Endothelial cell (in vitro differentiated cells): Measurements from ENCODE around the gene MIER3. TPM values are rescaled to one million over a fixed set of nuclear protein-coding genes. Genes with fewer than 3 reads are reported as not detected.

Experiments
- DNase-seq: peaks from one replicate; pipeline ENCODE4 v3.0.0; 2021; ENCODE audit warnings: low spot score
- H3K27ac Mint-ChIP-seq: one replicate; pipeline ENCODE4 v1.8.0; 2021; ENCODE audit warnings: mixed read lengths, inconsistent platforms; ENCODE audit not compliant: unreplicated experiment
- H3K27me3 Mint-ChIP-seq: one replicate; pipeline ENCODE4 v1.8.0; 2021; ENCODE audit warnings: mild to moderate bottlenecking, moderate library complexity, mixed read lengths, inconsistent platforms; ENCODE audit not compliant: unreplicated experiment
- H3K36me3 Mint-ChIP-seq: one replicate; pipeline ENCODE4 v1.8.0; 2021; ENCODE audit warnings: mild to moderate bottlenecking, low read depth, mixed read lengths, inconsistent platforms; ENCODE audit not compliant: unreplicated experiment
- H3K4me1 Mint-ChIP-seq: one replicate; pipeline ENCODE4 v1.8.0; 2021; ENCODE audit warnings: mild to moderate bottlenecking, mixed read lengths, inconsistent platforms; ENCODE audit not compliant: unreplicated experiment
- H3K4me3 Mint-ChIP-seq: one replicate; pipeline ENCODE4 v1.8.0; 2021; ENCODE audit warnings: mild to moderate bottlenecking, mixed read lengths, inconsistent platforms; ENCODE audit not compliant: unreplicated experiment
- H3K9me3 Mint-ChIP-seq: one replicate; pipeline ENCODE4 v1.8.0; 2021; ENCODE audit warnings: mixed read lengths, inconsistent platforms; ENCODE audit not compliant: unreplicated experiment
- total RNA-seq: library from RNA; stranded (reverse); fragmentation: NEBNext Ultra II Directional; extraction: Animal tissue kit (Norgen Biotek cat#: 25700); gene quantifications from one replicate; pipeline ENCODE4 v1.2.1, GENCODE V29; 2021; ENCODE audit not compliant: unreplicated experiment
- TF ChIP-seq, protein P1 (sequence below): fragments of 200-600 bp; sonication (generic); IDR thresholded peaks from one replicate; pipeline ENCODE4 v1.5.0; 2021; ENCODE audit warnings: antibody characterized with exemption; ENCODE audit not compliant: unreplicated experiment

MIER3 gene
- total RNA-seq, 1 donor from 2014 or later: 52.3 TPM

GRCh38 chr5:56914678-56915077, 37.2 kb downstream of the MIER3 start:
- TF ChIP-seq, protein P1, sequence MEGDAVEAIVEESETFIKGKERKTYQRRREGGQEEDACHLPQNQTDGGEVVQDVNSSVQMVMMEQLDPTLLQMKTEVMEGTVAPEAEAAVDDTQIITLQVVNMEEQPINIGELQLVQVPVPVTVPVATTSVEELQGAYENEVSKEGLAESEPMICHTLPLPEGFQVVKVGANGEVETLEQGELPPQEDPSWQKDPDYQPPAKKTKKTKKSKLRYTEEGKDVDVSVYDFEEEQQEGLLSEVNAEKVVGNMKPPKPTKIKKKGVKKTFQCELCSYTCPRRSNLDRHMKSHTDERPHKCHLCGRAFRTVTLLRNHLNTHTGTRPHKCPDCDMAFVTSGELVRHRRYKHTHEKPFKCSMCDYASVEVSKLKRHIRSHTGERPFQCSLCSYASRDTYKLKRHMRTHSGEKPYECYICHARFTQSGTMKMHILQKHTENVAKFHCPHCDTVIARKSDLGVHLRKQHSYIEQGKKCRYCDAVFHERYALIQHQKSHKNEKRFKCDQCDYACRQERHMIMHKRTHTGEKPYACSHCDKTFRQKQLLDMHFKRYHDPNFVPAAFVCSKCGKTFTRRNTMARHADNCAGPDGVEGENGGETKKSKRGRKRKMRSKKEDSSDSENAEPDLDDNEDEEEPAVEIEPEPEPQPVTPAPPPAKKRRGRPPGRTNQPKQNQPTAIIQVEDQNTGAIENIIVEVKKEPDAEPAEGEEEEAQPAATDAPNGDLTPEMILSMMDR: no peak
- peaks cover 7% of the 10 kb centered on the region for H3K4me1 Mint-ChIP-seq
- peaks cover 3% of the 10 kb centered on the region for H3K36me3 Mint-ChIP-seq
- DNase-seq: no peak
- no peak overlapping the region for H3K27ac Mint-ChIP-seq
- no peaks in the 10 kb centered on the region for H3K9me3 Mint-ChIP-seq
- H3K27me3 Mint-ChIP-seq: peaks cover 2% of the 10 kb centered on the region
- H3K4me3 Mint-ChIP-seq: no peak overlapping the region

DNA sequence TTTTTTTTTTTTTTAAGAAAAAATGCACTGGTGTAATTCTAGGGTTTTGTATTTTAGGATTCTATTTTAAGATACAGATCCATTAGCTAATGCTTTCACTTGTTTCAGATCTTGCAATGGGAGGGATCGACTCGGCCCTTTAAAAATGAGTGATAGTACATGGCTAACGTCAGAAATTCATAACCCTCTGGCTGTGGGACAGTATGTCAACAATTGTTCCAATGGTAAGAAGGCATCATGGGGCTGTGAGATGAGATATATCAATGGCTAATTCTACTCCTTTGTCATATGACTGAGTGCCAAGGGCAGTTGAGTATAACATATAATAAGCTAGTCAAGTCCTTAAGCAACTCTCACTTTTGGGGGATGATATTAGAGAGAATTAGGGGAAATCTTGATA, 38.2 kb downstream of the MIER3 start:
- Mint-ChIP-seq H3K27ac (no peak overlapping the region), H3K4me1 (peaks cover 10% of the 10 kb centered on the region), H3K27me3 (peaks cover 4% of the 10 kb centered on the region), H3K9me3 (no peaks in the 10 kb centered on the region), H3K4me3 (no peak overlapping the region), H3K36me3 (peaks cover 6% of the 10 kb centered on the region)
- no peak for DNase-seq
- TF ChIP-seq, protein P1: no peak

GRCh38 chr5:56910210-56910965, 41.5 kb downstream of the MIER3 start:
- Mint-ChIP-seq H3K9me3 (no peaks in the 10 kb centered on the region), H3K27me3 (peaks cover 7% of the 10 kb centered on the region), H3K27ac (peak overlapping the region; percentile 96), H3K4me3 (peak overlapping the region; percentile 88), H3K36me3 (peaks cover 8% of the 10 kb centered on the region), H3K4me1 (peaks cover 15% of the 10 kb centered on the region)
- TF ChIP-seq, protein P1: no peak
- DNase-seq: peak; percentile 52

GRCh38 chr5:56909294-56910209, 42.4 kb downstream of the MIER3 start, which contains the start of gene SETD9:
Gene SETD9, plus strand, starts transcription at chr5:56909596. Its CDS starts 50 bp downstream, at chr5:56909646.
- TF ChIP-seq, protein P1: no peak
- Mint-ChIP-seq H3K27me3 (peaks cover 7% of the 10 kb centered on the region), H3K4me3 (peak within 1 kb of the TSS; percentile 96), H3K27ac (peak within 1 kb of the TSS; percentile 99), H3K9me3 (no peaks in the 10 kb centered on the region), H3K36me3 (peaks cover 8% of the 10 kb centered on the region), H3K4me1 (peaks cover 15% of the 10 kb centered on the region)
- DNase-seq: peak; percentile 98
